ENCODE results near the gene LGALS16.
"Not testable (repeated sequence)": the region's sequence is repeated elsewhere in the genome, so short reads cannot be mapped to it uniquely, and the experiment has no call there.

LGALS16 gene

GRCh38 chr19:39686739-39687138 is 31.0 kb downstream of the LGALS16 start:
- no peak for TF ChIP-seq CTCF (IDR thresholded peaks at IDR 0.05; ENCODE audit: insufficient read depth, missing control alignments)
- no peak for DNase-seq (ENCODE audit: insufficient read length, low spot score)
- no peak for FAIRE-seq

GRCh38 chr19:39688637-39689036 is 32.9 kb downstream of the LGALS16 start:
- not testable (repeated sequence) for DNase-seq (ENCODE audit: insufficient read length, low spot score); FAIRE-seq

- no peak for TF ChIP-seq CTCF (IDR thresholded peaks at IDR 0.05; ENCODE audit: insufficient read depth, missing control alignments)
- FAIRE-seq (no peak), DNase-seq (ENCODE audit: insufficient read length, low spot score) (no peak)
Measured at GRCh38 chr19:39692166-39692565, 36.5 kb downstream of the LGALS16 start.

- FAIRE-seq: no peak
- TF ChIP-seq CTCF (IDR thresholded peaks at IDR 0.05; ENCODE audit: insufficient read depth, missing control alignments): no peak
- DNase-seq (ENCODE audit: insufficient read length, low spot score): no peak
Measured at GRCh38 chr19:39692822-39693221, 37.1 kb downstream of the LGALS16 start.

GRCh38 chr19:39695759-39696158 is 40.0 kb downstream of the LGALS16 start:
- TF ChIP-seq CTCF (IDR thresholded peaks at IDR 0.05; ENCODE audit: insufficient read depth, missing control alignments): no peak
- DNase-seq (ENCODE audit: insufficient read length, low spot score) (no peak), FAIRE-seq (no peak)

GRCh38 chr19:39696387-39696786 is 40.7 kb downstream of the LGALS16 start:
- FAIRE-seq (no peak), DNase-seq (ENCODE audit: insufficient read length, low spot score) (no peak)
- no peak for TF ChIP-seq CTCF (IDR thresholded peaks at IDR 0.05; ENCODE audit: insufficient read depth, missing control alignments)

GRCh38 chr19:39698535-39698934 is 42.8 kb downstream of the LGALS16 start:
- FAIRE-seq (no peak), DNase-seq (ENCODE audit: insufficient read length, low spot score) (no peak)
- TF ChIP-seq CTCF (IDR thresholded peaks at IDR 0.05; ENCODE audit: insufficient read depth, missing control alignments): no peak

GRCh38 chr19:39701291-39701690 is 45.6 kb downstream of the LGALS16 start:
- no peak for TF ChIP-seq CTCF (IDR thresholded peaks at IDR 0.05; ENCODE audit: insufficient read depth, missing control alignments)
- FAIRE-seq (no peak), DNase-seq (ENCODE audit: insufficient read length, low spot score) (no peak)

Data from D721Med (cell line).